HepG2 (cell line): ENCODE results near the gene ABHD2. TPM values are rescaled to one million over a fixed set of nuclear protein-coding genes. Genes with fewer than 3 reads are reported as not detected.

Experiments
- BRD4 ChIP-seq: sonication (generic); formaldehyde crosslinking; IDR thresholded peaks from 2 replicates; pipeline ENCODE4 v1.4.0; 2020; ENCODE audit warnings: missing genetic modification reagents
- CREM ChIP-seq, 2 experiments: sonication (generic) in 1 of 2; formaldehyde crosslinking in 1 of 2; IDR thresholded peaks; 2 replicates each; pipeline versions ENCODE4 v1.4.0 to v1.6.1; 2016 to 2020; ENCODE audit warnings: antibody characterized with exemption in 1 of 2, mild to moderate bottlenecking in 1 of 2, missing genetic modification reagents in 1 of 2
- DR1 ChIP-seq: sonication (generic); formaldehyde crosslinking; IDR thresholded peaks from 2 replicates; pipeline ENCODE4 v1.8.0; 2021; ENCODE audit warnings: mild to moderate bottlenecking, missing genetic modification reagents, inconsistent platforms
- HIVEP1 ChIP-seq: sonication (generic); formaldehyde crosslinking; IDR thresholded peaks from 2 replicates; pipeline ENCODE4 v1.4.0; 2020; ENCODE audit warnings: mild to moderate bottlenecking, missing genetic modification reagents
- HOXD1 ChIP-seq: sonication (generic); formaldehyde crosslinking; IDR thresholded peaks from 2 replicates; pipeline ENCODE4 v1.5.0; 2020; ENCODE audit warnings: missing genetic modification reagents
- JUND ChIP-seq: sonication (generic); formaldehyde crosslinking; IDR thresholded peaks from 2 replicates; pipeline ENCODE4 v1.8.0; 2022; ENCODE audit warnings: mild to moderate bottlenecking, missing genetic modification reagents
- KDM5A ChIP-seq: fragments of 200-600 bp; sonication (generic); IDR thresholded peaks from 2 replicates; pipeline ENCODE4 v1.7.0; 2018; ENCODE audit warnings: antibody characterized with exemption, mild to moderate bottlenecking, low read length, borderline replicate concordance
- PPARG ChIP-seq: conservative IDR thresholded peaks from 2 replicates; pipeline ENCODE4 v1.6.1; 2016; ENCODE audit warnings: missing biosample characterization, missing genetic modification reagents
- RAD21 ChIP-seq: fragments of 450-650 bp; formaldehyde crosslinking; IDR thresholded peaks from 2 replicates; pipeline ENCODE4 v1.5.0; 2020; ENCODE audit warnings: mild to moderate bottlenecking
- RBAK ChIP-seq: sonication (generic); formaldehyde crosslinking; IDR thresholded peaks from 2 replicates; pipeline ENCODE4 v1.5.1; 2020; ENCODE audit warnings: mild to moderate bottlenecking, missing genetic modification reagents
- RBM39 ChIP-seq: fragments of 200-400 bp; formaldehyde crosslinking; IDR thresholded peaks from one replicate; pipeline ENCODE4 v1.6.1; 2018; ENCODE audit warnings: antibody characterized with exemption, mild to moderate bottlenecking, low read depth, low read length; ENCODE audit not compliant: poor library complexity, severe bottlenecking
- RFXANK ChIP-seq: IDR thresholded peaks from 2 replicates; pipeline ENCODE4 v1.6.1; 2016
- RXRB ChIP-seq: IDR thresholded peaks from 2 replicates; pipeline ENCODE4 v1.6.1; 2016; ENCODE audit warnings: borderline replicate concordance, missing genetic modification reagents, missing compliant biosample characterization
- SOX6 ChIP-seq, 2 experiments: fragments of 450-650 bp in 1 of 2; sonication (generic) in 1 of 2; formaldehyde crosslinking in 1 of 2; IDR thresholded peaks; 2 replicates each; pipeline versions ENCODE4 v1.4.0 to v1.6.1; 2017 to 2020; ENCODE audit warnings: antibody characterized with exemption in 1 of 2, mild to moderate bottlenecking in 1 of 2, missing genetic modification reagents in 1 of 2
- SP4 ChIP-seq: sonication (generic); formaldehyde crosslinking; IDR thresholded peaks from 2 replicates; pipeline ENCODE4 v1.8.1; 2023; ENCODE audit warnings: mild to moderate bottlenecking, missing genetic modification reagents
- SRSF9 ChIP-seq: fragments of 200-400 bp; formaldehyde crosslinking; IDR thresholded peaks from 2 replicates; pipeline ENCODE4 v1.6.1; 2018; ENCODE audit warnings: borderline replicate concordance, mild to moderate bottlenecking, low read depth, low read length; ENCODE audit not compliant: insufficient read depth, poor library complexity, severe bottlenecking
- SSRP1 ChIP-seq: IDR thresholded peaks from 2 replicates; pipeline ENCODE4 v1.6.1; 2016; ENCODE audit warnings: control low read depth
- SUZ12 ChIP-seq: fragments of 150-350 bp; IDR thresholded peaks from 2 replicates; pipeline ENCODE4 v1.6.1; 2014; ENCODE audit warnings: low read depth, low read length
- TCF7L2 ChIP-seq: IDR thresholded peaks from 2 replicates; pipeline ENCODE4 v1.6.1; 2011; ENCODE audit warnings: mild to moderate bottlenecking, low read depth, low read length, moderate library complexity
- ZBTB46 ChIP-seq: sonication (generic); formaldehyde crosslinking; IDR thresholded peaks from 2 replicates; pipeline ENCODE4 v1.4.0; 2020; ENCODE audit warnings: mild to moderate bottlenecking, missing genetic modification reagents, borderline replicate concordance
- ZNF142 ChIP-seq: sonication (generic); formaldehyde crosslinking; IDR thresholded peaks from 2 replicates; pipeline ENCODE4 v1.4.0; 2020; ENCODE audit warnings: missing genetic modification reagents
- ZNF331 ChIP-seq: sonication (generic); formaldehyde crosslinking; IDR thresholded peaks from 2 replicates; pipeline ENCODE4 v1.4.0; 2020; ENCODE audit warnings: missing genetic modification reagents
- ZNF776 ChIP-seq: sonication (generic); formaldehyde crosslinking; IDR thresholded peaks from 2 replicates; pipeline ENCODE4 v1.4.0; 2020; ENCODE audit warnings: mild to moderate bottlenecking, missing genetic modification reagents
- polyA plus RNA-seq, 8 experiments: library from polyadenylated mRNA; depleted of rRNA in 3 of 8; stranded (reverse) in 7 of 8; unstranded in 1 of 8; fragments of >200 nt; fragmentation: Illumina TruSeq in 4 of 8; extraction: Trizol in 4 of 8; gene quantifications; 2 replicates each; pipeline versions ENCODE4 v1.2.1 to v1.2.3, GENCODE V29; 2011 to 2016; ENCODE audit warnings: low read depth in 4 of 8, missing spikeins in 1 of 8, mixed read lengths in 1 of 8; ENCODE audit not compliant: insufficient read depth in 1 of 8
- total RNA-seq, 5 experiments: library from RNA; depleted of rRNA; stranded (reverse); fragments of >200 nt; fragmentation: Illumina TruSeq; extraction: Trizol; gene quantifications; 2 replicates each; pipeline ENCODE4 v1.2.3, GENCODE V29; 2016; ENCODE audit warnings: low read depth in 1 of 5

ABHD2 gene
- total and polyA plus RNA-seq, 2 of the 13 experiments (the other 11 are each of a cell fraction or from before 2014, with no cell fraction given) = 14.8 to 22.4 TPM

- TF ChIP-seq ZNF142 (CRISPR knock-in tag) = no peak
- no peak for TF ChIP-seq KDM5A
- TF ChIP-seq RAD21 = peak; percentile 83
- TF ChIP-seq CREM (IDR thresholded peaks at IDR 0.05) = no peak
- TF ChIP-seq CREM (CRISPR knock-in tag; IDR thresholded peaks at IDR 0.05) = no peak
- TF ChIP-seq SRSF9 = no peak
- TF ChIP-seq SOX6 (IDR thresholded peaks at IDR 0.05) = no peak
- TF ChIP-seq SOX6 (CRISPR knock-in tag; IDR thresholded peaks at IDR 0.05) = no peak
- no peak for TF ChIP-seq SP4 (CRISPR knock-in tag)
- no peak for TF ChIP-seq RFXANK (CRISPR knock-in tag)
- no peak for TF ChIP-seq SSRP1
- TF ChIP-seq SUZ12 = no peak
- TF ChIP-seq BRD4 = no peak
- TF ChIP-seq RXRB (CRISPR knock-in tag) = peak; percentile 39; the same call in 1 of the 2 replicates
- no peak for TF ChIP-seq DR1 (CRISPR knock-in tag)
- no peak for TF ChIP-seq JUND (CRISPR knock-in tag)
- TF ChIP-seq HOXD1 (CRISPR knock-in tag) = no peak
- TF ChIP-seq ZNF776 (CRISPR knock-in tag) = no peak
- TF ChIP-seq RBM39 = peak; percentile 40
- no peak for TF ChIP-seq TCF7L2
- TF ChIP-seq HIVEP1 = no peak
- TF ChIP-seq RBAK (CRISPR knock-in tag) = no peak
- no peak for TF ChIP-seq ZBTB46
- 0 out of 2 replicates have a peak, but pooled peaks have one; percentile 49 for TF ChIP-seq ZNF331 (CRISPR knock-in tag)
- TF ChIP-seq PPARG (CRISPR knock-in tag) = 0 out of 2 replicates have a peak, but pooled peaks have one; percentile 17
These were observed 118.7 kb downstream of the ABHD2 start (continued) for GRCh38 chr15:89206908-89207331.
